Heart left ventricle (tissue), 16 donors: Measurements from ENCODE around the gene LIN7B. TPM values are rescaled to one million over a fixed set of nuclear protein-coding genes. Genes with fewer than 3 reads are reported as not detected.

ENCODE experiments used
- ATAC-seq, 4 donors: fragments of 200-7000 bp; cut with Tn5 transposase; one replicate each; pipeline ENCODE4 v1.9.1; 2020 to 2022; ENCODE audit warnings: moderate library complexity in 4 of 4, mild to moderate bottlenecking in 3 of 4, moderate number of reproducible peaks in 1 of 4
- DNase-seq, 5 donors: peaks; one replicate each; pipeline ENCODE4 v3.0.0-alpha.2; 2020
- H3K27ac ChIP-seq, 12 donors: fragments of 200-600 bp; sonication (generic) in 4 of 12; one replicate each; pipeline versions ENCODE4 v1.5.0 to v1.8.0; 2016 to 2022; ENCODE audit warnings: mild to moderate bottlenecking in 2 of 12
- H3K27me3 ChIP-seq, 9 donors: fragments of 200-600 bp; sonication (generic) in 2 of 9; one replicate each; pipeline versions ENCODE4 v1.5.1 to v1.8.0; 2016 to 2022; ENCODE audit warnings: mild to moderate bottlenecking in 3 of 9
- H3K36me3 ChIP-seq, 9 donors: fragments of 200-600 bp; sonication (generic) in 2 of 9; one replicate each; pipeline versions ENCODE4 v1.5.0 to v1.8.0; 2018 to 2022; ENCODE audit warnings: mild to moderate bottlenecking in 2 of 9
- H3K4me1 ChIP-seq, 12 donors: fragments of 200-600 bp; sonication (generic) in 4 of 12; one replicate each; pipeline versions ENCODE4 v1.5.0 to v1.8.0; 2016 to 2022; ENCODE audit warnings: mild to moderate bottlenecking in 3 of 12
- H3K4me3 ChIP-seq, 12 donors: fragments of 200-600 bp; sonication (generic) in 4 of 12; one replicate each; pipeline versions ENCODE4 v1.5.0 to v1.8.0; 2017 to 2022; ENCODE audit warnings: mild to moderate bottlenecking in 9 of 12, moderate library complexity in 4 of 12
- H3K9me3 ChIP-seq, 12 donors: fragments of 200-600 bp; sonication (generic) in 4 of 12; one replicate each; pipeline versions ENCODE4 v1.5.0 to v1.8.0; 2016 to 2022; ENCODE audit warnings: mild to moderate bottlenecking in 1 of 12
- CTCF ChIP-seq, 12 donors: fragments of 200-600 bp; sonication (generic) in 4 of 12; IDR thresholded peaks; one replicate each; pipeline versions ENCODE4 v1.5.0 to v1.8.0; 2018 to 2022; ENCODE audit warnings: antibody characterized with exemption in 12 of 12, mild to moderate bottlenecking in 5 of 12
- POLR2A ChIP-seq, 2 donors: fragments of 450-650 bp; IDR thresholded peaks; one replicate each; pipeline ENCODE4 v1.6.1; 2017; ENCODE audit warnings: antibody characterized with exemption in 2 of 2, mild to moderate bottlenecking in 2 of 2, moderate library complexity in 2 of 2
- WGBS, 4 donors: extraction: QIAGEN DNeasy Blood & Tissue Kit in 2 of 4; methylation state at CpG; one replicate each; pipeline versions ENCODE4 v1.1.5 to v1.1.7; 2013 to 2018; 5-methylcytosine and 5-hydroxymethylcytosine counted together
- intact Hi-C, 10 donors: fragments of 100-400 bp; cut with DNase I; formaldehyde crosslinking; loops; one replicate each; pipeline versions ENCODE4 v1.11.1 to v1.14.2; 2022
- polyA plus RNA-seq, 2 donors: library from polyadenylated mRNA; stranded (reverse); fragments of 200-250 nt; gene quantifications; one replicate each; pipeline ENCODE4 v1.2.3, GENCODE V29; 2013
- total RNA-seq, 9 donors: library from RNA; depleted of rRNA in 2 of 9; stranded (reverse); fragments of >200 nt in 2 of 9; fragmentation: NEBNext Ultra II Directional in 3 of 9; extraction: Animal tissue kit (Norgen Biotek cat#: 25700) in 3 of 9; gene quantifications; one replicate each; pipeline versions ENCODE4 v1.1.0 to v1.2.4, GENCODE V29; 2016 to 2023
- donor health status: ischemic (EF 13 %, LVEDD 7.1; RV severe dilation, severe dysfunction).
- donor health status: healthy with polysubstance abuse.
- donor health status: DM: no; HTN: yes; CAD: no.
- donor health status: DM: no; HTN: no; CAD: no.
- donor health status: ischemic (EF 25% LVEDD 6.9; RV normal size, moderate dysfunction).
- donor health status: ischemic (EF 25% LVEDD 5.7; RV mildly dilated, moderate dysfunction).
- donor health status: healthy.
- donor health status: DM: yes; HTN: yes; CAD: no.
- donor health status: ischemic (EF 35%, LVEDD 5.7; RV mildly dilated, moderate dysfunction).
- donor health status: nonischemic (EF 11% LVEDD 7.7; RV severe dilation, severe dysfunction).
- donor health status: DM: yes; HTN: yes; CAD: no.
- donor health status: PGD.
- donor health status: ischemic (EF 29% LVEDD 5.4; RV normal size, mild dysfunction).
- donor health status: nonischemic (EF 23%, LVEDD 6.1; RV moderate dilation, normal function).

LIN7B gene
- total and polyA plus RNA-seq, 11 donors = 12.6 to 55.8 (median 22.6) TPM

- no peaks in the 10 kb centered on the region for H3K9me3 ChIP-seq
- peak; percentile 47 to 70 (median 67) for DNase-seq
- no peaks in the 10 kb centered on the region for H3K36me3 ChIP-seq
- intact Hi-C loops = loop anchor here (2.0 to 5.0 kb wide), 5 partner anchors 29 to 156 kb away; partner anchors contain the start of genes LIN7B (in 4 of the 10), C19orf73 (in 2 of the 10), PPFIA3 (in 2 of the 10) and GYS1 (in 1 of the 10)
- peak in 2 of 4 donors; percentile 2 to 23 for ATAC-seq
- TF ChIP-seq POLR2A (IDR thresholded peaks at IDR 0.05) = peak in 1 of 2 donors; percentile 21
- no peak for TF ChIP-seq CTCF (IDR thresholded peaks at IDR 0.05)
- WGBS, 4 donors = 58 to 73% (median 59%) methylated on average over 11 of the region's 11 CpGs
- H3K4me1 ChIP-seq = peaks cover 0 to 56% (median 40%) of the 10 kb centered on the region in 12 donors
- H3K27me3 ChIP-seq = peaks cover 0 to 21% (median 0%) of the 10 kb centered on the region in 9 donors
- peak overlapping the region in 11 of 12 donors; percentile 50 to 92 (median 74) for H3K4me3 ChIP-seq
- H3K27ac ChIP-seq = peak overlapping the region; percentile 70 to 100 (median 86)
Measured at GRCh38 chr19:49148044-49148682, 34.0 kb downstream of the LIN7B start.

GRCh38 chr19:49148784-49149651, 34.8 kb downstream of the LIN7B start:
- H3K36me3 ChIP-seq = no peaks in the 10 kb centered on the region
- DNase-seq = peak; percentile 97 to 99 (median 98)
- peak; percentile 7 to 85 for TF ChIP-seq POLR2A (IDR thresholded peaks at IDR 0.05)
- peak in 1 of 12 donors; percentile 2 for TF ChIP-seq CTCF (IDR thresholded peaks at IDR 0.05)
- H3K27ac ChIP-seq = peak overlapping the region; percentile 70 to 100 (median 86)
- peaks cover 0 to 53% (median 39%) of the 10 kb centered on the region in 12 donors for H3K4me1 ChIP-seq
- H3K27me3 ChIP-seq = peaks cover 0 to 21% (median 0%) of the 10 kb centered on the region in 9 donors
- peak overlapping the region; percentile 50 to 92 (median 74) for H3K4me3 ChIP-seq
- no peaks in the 10 kb centered on the region for H3K9me3 ChIP-seq
- peak; percentile 74 to 86 (median 78) for ATAC-seq
- WGBS, 4 donors = 3 to 4% (median 3%) methylated on average over 38 to 49 of the region's 49 CpGs
- intact Hi-C loops = loop anchor here (2.0 to 5.0 kb wide), 5 partner anchors 30 to 157 kb away; partner anchors contain the start of genes LIN7B (in 4 of the 10), C19orf73 (in 2 of the 10), PPFIA3 (in 2 of the 10) and GYS1 (in 1 of the 10)

DNA sequence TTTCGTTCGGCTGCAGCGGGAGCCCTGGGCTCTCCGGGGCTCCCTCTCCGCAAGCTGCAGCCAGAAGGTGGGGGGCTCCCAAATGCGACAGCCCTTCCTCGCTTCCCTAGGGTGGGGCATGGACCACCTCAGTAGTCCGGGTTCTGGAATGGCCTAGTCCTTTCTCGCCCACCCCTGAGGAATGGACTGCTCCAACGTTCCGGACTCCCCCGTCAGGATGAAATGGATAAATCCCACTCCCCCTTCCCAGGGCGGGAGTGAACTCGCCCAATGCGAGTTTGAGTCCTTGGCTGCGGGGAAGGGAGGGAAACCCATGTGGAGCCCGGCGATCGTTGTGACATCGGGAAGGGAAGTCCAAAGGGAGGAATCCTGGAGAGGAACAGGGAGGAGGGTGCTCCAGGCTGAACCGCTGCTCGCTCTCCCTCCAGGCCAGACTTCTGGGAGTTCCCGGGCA, 35.5 kb downstream of the LIN7B start:
- H3K4me1 ChIP-seq = peaks cover 0 to 53% (median 39%) of the 10 kb centered on the region in 12 donors
- intact Hi-C loops = loop anchor here (2.0 to 10.0 kb wide), 7 partner anchors 31 to 275 kb away; partner anchors contain the start of genes C19orf73 (in 4 of the 10), LIN7B (in 4 of the 10), PPFIA3 (in 4 of the 10) and GYS1 (in 1 of the 10)
- H3K4me3 ChIP-seq = peak overlapping the region; percentile 50 to 92 (median 74)
- no peaks in the 10 kb centered on the region for H3K9me3 ChIP-seq
- H3K27me3 ChIP-seq = peaks cover 0 to 21% (median 0%) of the 10 kb centered on the region in 9 donors
- 0 to 4% (median 0%) methylated on average over 9 to 23 of the region's 23 CpGs for WGBS, 4 donors
- peak; percentile 45 to 59 (median 50) for ATAC-seq
- peak; percentile 76 to 83 (median 79) for DNase-seq
- TF ChIP-seq POLR2A (IDR thresholded peaks at IDR 0.05) (no peak), CTCF (IDR thresholded peaks at IDR 0.05) (peak in 1 of 12 donors; percentile 7)
- no peaks in the 10 kb centered on the region for H3K36me3 ChIP-seq
- H3K27ac ChIP-seq = peak overlapping the region; percentile 70 to 100 (median 86)
